DOHH2 (cell line): Measurements from ENCODE around the gene PPP2R2D.

Source experiments
- CTCF ChIP-seq: fragments of 200-600 bp; sonication (generic); IDR thresholded peaks from one replicate; pipeline ENCODE4 v1.5.1; 2014; ENCODE audit warnings: antibody characterized with exemption, mild to moderate bottlenecking, low read depth, low read length; ENCODE audit not compliant: poor library complexity, severe bottlenecking
- EZH2phosphoT487 ChIP-seq: fragments of 200-600 bp; sonication (generic); IDR thresholded peaks from 2 replicates; pipeline ENCODE4 v1.6.1; 2017; ENCODE audit warnings: borderline replicate concordance, mild to moderate bottlenecking, antibody characterized with exemption, low read length, moderate library complexity, mixed read lengths

GRCh38 chr10:132005147-132005546, 104.3 kb downstream of the PPP2R2D start:
- TF ChIP-seq CTCF, result no peak
- TF ChIP-seq EZH2phosphoT487, result no peak
